ENCODE data around the gene GFRA1. TPM values are rescaled to one million over a fixed set of nuclear protein-coding genes. Genes with fewer than 3 reads are reported as not detected.

GFRA1 gene
- total and polyA plus RNA-seq, 8 donors, result 0.29 to 83.2 (median 4.6) TPM

DNA sequence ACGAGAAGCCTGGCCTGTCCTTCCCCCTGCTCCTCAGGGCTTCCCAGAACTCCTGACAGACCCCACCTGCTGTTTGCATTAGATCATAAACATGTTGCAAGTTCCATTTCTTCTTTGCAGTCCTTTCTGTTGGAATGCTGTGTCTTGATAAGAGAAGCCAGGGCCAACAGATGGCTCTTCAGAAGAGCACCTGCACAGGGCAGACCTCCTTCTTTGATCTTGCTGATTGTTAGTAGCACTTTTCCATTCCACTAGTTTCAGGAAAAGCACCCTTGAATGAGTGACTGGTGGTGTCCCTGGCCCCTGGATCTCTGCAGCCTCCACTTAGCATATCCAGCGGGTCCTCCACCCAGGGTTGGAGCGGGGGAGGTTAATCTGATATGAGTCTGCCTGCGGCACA, 243.2 kb downstream of the GFRA1 start:
- no peaks in the 10 kb centered on the region for H3K27me3 ChIP-seq
- H3K4me3 ChIP-seq, result no peak overlapping the region
- H3K4me1 ChIP-seq, result no peaks in the 10 kb centered on the region
- no peak for DNase-seq
- intact Hi-C loops (cut with DNase I; ENCODE audit: low total_unique reads), result no loop called here
- no peak overlapping the region for H3K27ac ChIP-seq
- no peak for TF ChIP-seq EP300 (IDR thresholded peaks at IDR 0.05)
- no peak for TF ChIP-seq POLR2A (IDR thresholded peaks at IDR 0.05)
- TF ChIP-seq POLR2AphosphoS5 (IDR thresholded peaks at IDR 0.05), result no peak
- TF ChIP-seq, protein P1, sequence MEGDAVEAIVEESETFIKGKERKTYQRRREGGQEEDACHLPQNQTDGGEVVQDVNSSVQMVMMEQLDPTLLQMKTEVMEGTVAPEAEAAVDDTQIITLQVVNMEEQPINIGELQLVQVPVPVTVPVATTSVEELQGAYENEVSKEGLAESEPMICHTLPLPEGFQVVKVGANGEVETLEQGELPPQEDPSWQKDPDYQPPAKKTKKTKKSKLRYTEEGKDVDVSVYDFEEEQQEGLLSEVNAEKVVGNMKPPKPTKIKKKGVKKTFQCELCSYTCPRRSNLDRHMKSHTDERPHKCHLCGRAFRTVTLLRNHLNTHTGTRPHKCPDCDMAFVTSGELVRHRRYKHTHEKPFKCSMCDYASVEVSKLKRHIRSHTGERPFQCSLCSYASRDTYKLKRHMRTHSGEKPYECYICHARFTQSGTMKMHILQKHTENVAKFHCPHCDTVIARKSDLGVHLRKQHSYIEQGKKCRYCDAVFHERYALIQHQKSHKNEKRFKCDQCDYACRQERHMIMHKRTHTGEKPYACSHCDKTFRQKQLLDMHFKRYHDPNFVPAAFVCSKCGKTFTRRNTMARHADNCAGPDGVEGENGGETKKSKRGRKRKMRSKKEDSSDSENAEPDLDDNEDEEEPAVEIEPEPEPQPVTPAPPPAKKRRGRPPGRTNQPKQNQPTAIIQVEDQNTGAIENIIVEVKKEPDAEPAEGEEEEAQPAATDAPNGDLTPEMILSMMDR (IDR thresholded peaks at IDR 0.05), result no peak
- 70 to 85% (median 77%) methylated on average over 4 of the region's 4 CpGs for WGBS, 5 donors
- H3K9me3 ChIP-seq, result peaks cover 0 to 6% (median 2%) of the 10 kb centered on the region in 4 donors
- no peaks in the 10 kb centered on the region for H3K36me3 ChIP-seq

DNA sequence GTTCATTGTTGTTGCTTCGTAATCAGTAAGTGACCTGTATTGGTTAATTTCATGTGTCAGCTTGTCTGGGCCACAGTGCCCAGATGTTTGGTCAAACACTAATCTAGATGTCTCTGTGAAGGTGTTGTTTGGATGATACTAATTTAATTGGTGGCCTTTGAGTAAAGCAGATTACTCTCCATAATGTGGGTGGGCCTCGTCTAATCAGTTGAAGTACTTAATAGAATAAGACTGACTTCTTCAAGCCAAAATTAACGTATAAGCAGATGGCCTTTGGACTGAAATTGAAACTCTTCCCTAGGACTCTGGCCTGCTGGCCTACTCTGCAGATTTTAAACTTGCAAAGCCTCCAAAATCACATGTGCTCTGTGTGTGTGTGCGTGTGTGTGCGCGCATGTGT, 245.7 kb downstream of the GFRA1 start:
- H3K9me3 ChIP-seq, result peaks cover 0 to 5% (median 0%) of the 10 kb centered on the region in 4 donors
- DNase-seq, result no peak
- H3K27me3 ChIP-seq, result no peaks in the 10 kb centered on the region
- intact Hi-C loops (cut with DNase I; ENCODE audit: low total_unique reads), result no loop called here
- no peak overlapping the region for H3K27ac ChIP-seq
- H3K4me3 ChIP-seq, result no peak overlapping the region
- H3K4me1 ChIP-seq, result no peaks in the 10 kb centered on the region
- no peak for TF ChIP-seq POLR2A (IDR thresholded peaks at IDR 0.05)
- TF ChIP-seq, protein P1 (IDR thresholded peaks at IDR 0.05), result no peak
- TF ChIP-seq EP300 (IDR thresholded peaks at IDR 0.05), result no peak
- H3K36me3 ChIP-seq, result no peaks in the 10 kb centered on the region
- 77 to 87% (median 84%) methylated on average over 6 of the region's 6 CpGs for WGBS, 5 donors

DNA sequence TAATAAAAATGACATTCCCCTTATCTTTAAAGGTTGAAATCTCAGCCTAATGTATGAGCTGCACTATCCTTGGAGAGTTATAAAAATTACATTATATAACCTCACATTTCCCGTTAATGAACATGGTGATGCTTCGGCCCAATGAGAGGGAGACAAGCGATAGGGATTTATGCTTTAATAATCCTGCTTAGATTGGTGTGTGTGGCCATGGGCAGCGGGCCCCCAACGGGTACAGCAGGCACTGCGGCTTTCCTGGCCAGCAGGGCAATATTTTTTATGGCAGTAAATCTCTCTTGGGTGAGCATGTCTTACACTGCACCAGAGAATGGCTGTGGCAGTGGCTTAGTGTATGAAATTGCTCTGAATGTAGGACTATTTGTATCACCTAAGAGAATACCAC, 246.3 kb downstream of the GFRA1 start:
- 90 to 93% (median 92%) methylated on average over 6 of the region's 6 CpGs for WGBS, 5 donors
- Histone ChIP-seq H3K9me3 (peaks cover 0 to 5% (median 0%) of the 10 kb centered on the region in 4 donors), H3K27me3 (no peaks in the 10 kb centered on the region)

DNA sequence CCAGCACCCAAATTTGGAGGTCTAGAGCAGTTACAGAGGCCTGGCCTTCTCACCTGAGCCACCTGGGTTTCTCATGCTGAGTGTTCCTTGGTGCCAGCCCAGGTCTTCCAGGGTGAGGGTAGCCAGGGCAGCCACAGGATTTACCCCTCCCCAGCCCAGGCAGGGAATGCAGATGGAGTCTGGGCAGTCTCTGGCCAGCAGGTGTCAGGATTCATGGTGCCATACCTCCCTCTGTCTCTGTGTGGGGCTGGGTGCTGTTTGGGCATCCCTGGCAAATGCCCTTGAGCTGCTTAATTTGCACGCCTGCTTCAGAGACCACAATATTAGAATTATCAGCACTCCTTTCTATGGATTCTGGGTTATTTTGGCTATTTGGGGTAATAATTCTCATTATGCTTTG, 246.7 kb downstream of the GFRA1 start:
- WGBS, 5 donors, result 76 to 93% (median 93%) methylated on average over 1 of the region's 1 CpG
- H3K36me3 ChIP-seq, result no peaks in the 10 kb centered on the region
- H3K4me1 ChIP-seq, result no peaks in the 10 kb centered on the region
- peaks cover 0 to 5% (median 0%) of the 10 kb centered on the region in 4 donors for H3K9me3 ChIP-seq
- TF ChIP-seq, protein P1 (IDR thresholded peaks at IDR 0.05), result no peak
- no peaks in the 10 kb centered on the region for H3K27me3 ChIP-seq
- no peak overlapping the region for H3K27ac ChIP-seq
- no peak overlapping the region for H3K4me3 ChIP-seq
- no peak for DNase-seq
- intact Hi-C loops (cut with DNase I; ENCODE audit: low total_unique reads), result no loop called here

More for the DNA sequence above, 246.3 kb downstream of the GFRA1 start:
- no peak for TF ChIP-seq EP300 (IDR thresholded peaks at IDR 0.05)
- TF ChIP-seq POLR2AphosphoS5 (IDR thresholded peaks at IDR 0.05), result no peak
- no peak for TF ChIP-seq POLR2A (IDR thresholded peaks at IDR 0.05)
- TF ChIP-seq, protein P1 (IDR thresholded peaks at IDR 0.05), result no peak
- Histone ChIP-seq H3K4me1 (no peaks in the 10 kb centered on the region), H3K36me3 (no peaks in the 10 kb centered on the region), H3K4me3 (no peak overlapping the region), H3K27ac (no peak overlapping the region)
- no peak for DNase-seq
- intact Hi-C loops (cut with DNase I; ENCODE audit: low total_unique reads), result no loop called here
